Measurements from ENCODE around the gene CTNNA3.

CTNNA3 gene

DNA sequence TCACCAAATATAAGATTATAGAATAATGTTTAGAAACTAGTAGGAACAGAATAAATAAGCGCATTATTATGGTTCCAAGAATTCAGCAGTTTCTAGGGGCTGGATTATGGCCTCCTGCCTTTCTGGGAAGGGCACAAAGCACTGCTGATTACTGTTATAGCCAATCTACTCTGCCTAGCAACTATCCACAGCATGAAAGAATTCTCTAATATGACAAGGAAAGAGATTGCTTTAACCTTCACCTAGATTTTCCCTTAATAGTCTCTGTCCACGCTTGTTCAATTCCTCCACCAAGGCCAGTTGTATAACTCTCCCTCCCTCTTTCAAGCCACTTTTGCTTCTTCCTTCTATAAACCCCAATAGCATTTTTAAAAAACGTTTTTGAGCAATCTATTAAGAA lies 1803.7 kb downstream of the CTNNA3 start:
- H3K4me3 ChIP-seq (ENCODE audit: control insufficient read depth, low read depth, low read length) = no peak overlapping the region
- no peak for DNase-seq (ENCODE audit: low read depth)
- TF ChIP-seq, protein P1, sequence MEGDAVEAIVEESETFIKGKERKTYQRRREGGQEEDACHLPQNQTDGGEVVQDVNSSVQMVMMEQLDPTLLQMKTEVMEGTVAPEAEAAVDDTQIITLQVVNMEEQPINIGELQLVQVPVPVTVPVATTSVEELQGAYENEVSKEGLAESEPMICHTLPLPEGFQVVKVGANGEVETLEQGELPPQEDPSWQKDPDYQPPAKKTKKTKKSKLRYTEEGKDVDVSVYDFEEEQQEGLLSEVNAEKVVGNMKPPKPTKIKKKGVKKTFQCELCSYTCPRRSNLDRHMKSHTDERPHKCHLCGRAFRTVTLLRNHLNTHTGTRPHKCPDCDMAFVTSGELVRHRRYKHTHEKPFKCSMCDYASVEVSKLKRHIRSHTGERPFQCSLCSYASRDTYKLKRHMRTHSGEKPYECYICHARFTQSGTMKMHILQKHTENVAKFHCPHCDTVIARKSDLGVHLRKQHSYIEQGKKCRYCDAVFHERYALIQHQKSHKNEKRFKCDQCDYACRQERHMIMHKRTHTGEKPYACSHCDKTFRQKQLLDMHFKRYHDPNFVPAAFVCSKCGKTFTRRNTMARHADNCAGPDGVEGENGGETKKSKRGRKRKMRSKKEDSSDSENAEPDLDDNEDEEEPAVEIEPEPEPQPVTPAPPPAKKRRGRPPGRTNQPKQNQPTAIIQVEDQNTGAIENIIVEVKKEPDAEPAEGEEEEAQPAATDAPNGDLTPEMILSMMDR (IDR thresholded peaks at IDR 0.05; ENCODE audit: control insufficient read depth, insufficient read depth, low read depth, low read length, missing control alignments) = no peak

DNA sequence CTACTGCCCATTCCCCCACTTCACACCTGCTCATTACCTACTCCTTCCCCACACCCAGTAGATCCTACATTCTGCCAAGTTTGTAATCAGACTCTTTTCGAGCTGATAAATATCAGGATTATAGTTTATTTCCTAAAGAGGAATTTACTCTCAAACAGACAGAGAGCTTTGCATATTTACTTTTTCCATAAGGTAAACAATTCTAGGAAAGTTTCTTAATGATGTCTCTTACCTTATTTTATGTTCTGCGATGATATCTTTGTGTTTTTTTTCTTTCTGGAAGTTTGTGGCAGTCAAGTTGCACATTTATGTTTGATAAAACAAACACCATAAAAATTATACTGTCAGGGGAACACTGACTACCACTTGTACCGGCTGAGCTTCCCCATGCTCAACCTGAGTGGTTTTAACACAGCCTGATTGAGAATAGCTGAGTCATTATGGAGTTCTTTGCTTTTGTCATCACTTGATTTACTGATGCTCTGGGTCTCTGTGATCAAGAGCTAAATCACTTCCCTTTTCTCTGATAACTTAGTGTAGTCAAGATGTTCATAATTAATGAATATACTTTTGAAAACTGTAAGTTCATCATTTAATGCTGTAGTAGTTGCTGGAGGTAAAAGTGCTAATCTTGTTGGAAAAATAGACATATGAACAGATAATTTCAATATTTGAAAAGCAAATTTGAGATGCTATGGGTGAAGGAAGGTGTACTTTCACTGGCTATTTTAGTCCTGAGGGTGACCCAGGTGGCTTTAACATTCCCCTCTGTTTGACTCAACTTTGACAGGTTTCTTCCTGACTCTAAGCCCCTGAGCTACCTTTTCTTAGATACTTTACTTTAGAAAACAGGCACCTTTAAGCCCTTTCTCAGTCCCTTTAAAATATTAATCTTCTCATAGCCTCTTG lies 1804.7 kb downstream of the CTNNA3 start:
- DNase-seq (ENCODE audit: low read depth) = no peak
- H3K4me3 ChIP-seq (ENCODE audit: control insufficient read depth, low read depth, low read length) = no peak overlapping the region
- TF ChIP-seq, protein P1 (IDR thresholded peaks at IDR 0.05; ENCODE audit: control insufficient read depth, insufficient read depth, low read depth, low read length, missing control alignments) = no peak

- no peak overlapping the region for H3K4me3 ChIP-seq (ENCODE audit: control insufficient read depth, low read depth, low read length)
- TF ChIP-seq, protein P1 (IDR thresholded peaks at IDR 0.05; ENCODE audit: control insufficient read depth, insufficient read depth, low read depth, low read length, missing control alignments) = no peak
- DNase-seq (ENCODE audit: low read depth) = no peak
Observed at GRCh38 chr10:65864529-65864928, 1831.5 kb downstream of the CTNNA3 start.

- TF ChIP-seq, protein P1 (IDR thresholded peaks at IDR 0.05; ENCODE audit: control insufficient read depth, insufficient read depth, low read depth, low read length, missing control alignments) = no peak
- no peak overlapping the region for H3K4me3 ChIP-seq (ENCODE audit: control insufficient read depth, low read depth, low read length)
- no peak for DNase-seq (ENCODE audit: low read depth)
Observed at GRCh38 chr10:65864036-65864435, 1832.0 kb downstream of the CTNNA3 start.
